H9 (cell line): ENCODE results near the gene NXF2. TPM values are rescaled to one million over a fixed set of nuclear protein-coding genes. Genes with fewer than 3 reads are reported as not detected.
"Not testable (repeated sequence)": the region's sequence is repeated elsewhere in the genome, so short reads cannot be mapped to it uniquely, and the experiment has no call there.

Experiments used
- DNase-seq: peaks from one replicate; pipeline ENCODE4 v3.0.0-alpha.2; 2017
- H2AFZ ChIP-seq: one replicate; pipeline ENCODE4 v1.6.1; 2013; ENCODE audit warnings: mild to moderate bottlenecking, low read length, control low read depth, moderate library complexity
- H2AK5ac ChIP-seq: 2 replicates; pipeline ENCODE4 v1.6.1; 2013; ENCODE audit warnings: low read length, control low read depth, mixed read lengths; ENCODE audit not compliant: insufficient read length
- H2BK120ac ChIP-seq: one replicate; pipeline ENCODE4 v1.6.1; 2013; ENCODE audit warnings: low read depth, mild to moderate bottlenecking, low read length, control low read depth, inconsistent platforms; ENCODE audit not compliant: poor library complexity, severe bottlenecking
- H2BK12ac ChIP-seq: 2 replicates; pipeline ENCODE4 v1.6.1; 2013; ENCODE audit warnings: low read length, control low read depth, mixed read lengths, low read depth; ENCODE audit not compliant: insufficient read length
- H2BK15ac ChIP-seq: 2 replicates; pipeline ENCODE4 v1.6.1; 2013; ENCODE audit warnings: low read depth, low read length, control low read depth
- H2BK20ac ChIP-seq: one replicate; pipeline ENCODE4 v1.6.1; 2013; ENCODE audit warnings: low read depth, mild to moderate bottlenecking, low read length, control low read depth, inconsistent platforms; ENCODE audit not compliant: poor library complexity, severe bottlenecking
- H2BK5ac ChIP-seq: 2 replicates; pipeline ENCODE4 v1.6.1; 2013; ENCODE audit warnings: low read length, control low read depth, mixed read lengths; ENCODE audit not compliant: insufficient read length
- H3K14ac ChIP-seq: 2 replicates; pipeline ENCODE4 v1.6.1; 2013; ENCODE audit warnings: low read length, control low read depth; ENCODE audit not compliant: insufficient read depth
- H3K18ac ChIP-seq: 2 replicates; pipeline ENCODE4 v1.6.1; 2013; ENCODE audit warnings: low read depth, mild to moderate bottlenecking, mixed read lengths, low read length, control low read depth; ENCODE audit not compliant: insufficient read length
- H3K23ac ChIP-seq: 2 replicates; pipeline ENCODE4 v1.6.1; 2013; ENCODE audit warnings: low read length, control low read depth, mixed read lengths, low read depth; ENCODE audit not compliant: insufficient read length
- H3K23me2 ChIP-seq: 2 replicates; pipeline ENCODE4 v1.6.1; 2013; ENCODE audit warnings: low read depth, mild to moderate bottlenecking, mixed read lengths, low read length, control low read depth; ENCODE audit not compliant: insufficient read length, poor library complexity, severe bottlenecking
- H3K27ac ChIP-seq: 2 replicates; pipeline ENCODE4 v1.5.1; 2013; ENCODE audit warnings: low read length, control low read depth, mixed read lengths, low read depth; ENCODE audit not compliant: insufficient read length
- H3K27me3 ChIP-seq: 2 replicates; pipeline ENCODE4 v1.6.1; 2013; ENCODE audit warnings: low read length, control low read depth, inconsistent platforms; ENCODE audit not compliant: insufficient read depth
- H3K4ac ChIP-seq: 2 replicates; pipeline ENCODE4 v1.6.1; 2013; ENCODE audit warnings: low read depth, mild to moderate bottlenecking, control low read depth, inconsistent platforms, low read length, moderate library complexity
- H3K4me1 ChIP-seq: 2 replicates; pipeline ENCODE4 v1.6.1; 2013; ENCODE audit warnings: low read length, control low read depth, inconsistent platforms; ENCODE audit not compliant: insufficient read depth
- H3K4me2 ChIP-seq: 2 replicates; pipeline ENCODE4 v1.6.1; 2013; ENCODE audit warnings: low read length, control low read depth, mixed read lengths; ENCODE audit not compliant: insufficient read length, insufficient read depth
- H3K56ac ChIP-seq: 2 replicates; pipeline ENCODE4 v1.6.1; 2013; ENCODE audit warnings: low read depth, mild to moderate bottlenecking, mixed read lengths, low read length, control low read depth; ENCODE audit not compliant: insufficient read length
- H3K79me1 ChIP-seq: 2 replicates; pipeline ENCODE4 v1.6.1; 2013; ENCODE audit warnings: low read depth, mild to moderate bottlenecking, moderate library complexity, low read length, control low read depth, inconsistent platforms; ENCODE audit not compliant: insufficient read depth, poor library complexity, severe bottlenecking
- H3K79me2 ChIP-seq: 2 replicates; pipeline ENCODE4 v1.6.1; 2013; ENCODE audit warnings: low read length, control low read depth, inconsistent platforms; ENCODE audit not compliant: insufficient read depth
- H3K9ac ChIP-seq: 2 replicates; pipeline ENCODE4 v1.6.1; 2013; ENCODE audit warnings: low read length, control low read depth, mixed read lengths; ENCODE audit not compliant: insufficient read length; ENCODE audit errors: extremely low read depth
- H3K9me3 ChIP-seq: one replicate; pipeline ENCODE4 v1.6.1; 2013; ENCODE audit warnings: low read depth, low read length, inconsistent platforms; ENCODE audit not compliant: control insufficient read depth
- H3T11ph ChIP-seq: one replicate; pipeline ENCODE4 v1.6.1; 2013; ENCODE audit warnings: mild to moderate bottlenecking, low read length, control low read depth, inconsistent platforms
- H4K20me1 ChIP-seq: one replicate; pipeline ENCODE4 v1.6.1; 2013; ENCODE audit not compliant: control insufficient read depth, insufficient read length, insufficient read depth
- H4K5ac ChIP-seq: 2 replicates; pipeline ENCODE4 v1.6.1; 2013; ENCODE audit warnings: low read depth, mild to moderate bottlenecking, mixed read lengths, low read length, control low read depth; ENCODE audit not compliant: insufficient read length
- H4K8ac ChIP-seq: replicated peaks from 2 replicates; pipeline ENCODE4 v1.6.1; 2013; ENCODE audit warnings: low read length, control low read depth, mixed read lengths, low read depth; ENCODE audit not compliant: insufficient read length
- H4K91ac ChIP-seq: 2 replicates; pipeline ENCODE4 v1.6.1; 2013; ENCODE audit warnings: low read depth, mild to moderate bottlenecking, moderate library complexity, mixed read lengths, low read length, control low read depth; ENCODE audit not compliant: insufficient read length
- H3K27ac Mint-ChIP-seq, 3 experiments: 2 replicates in 2 of 3; 3 replicates in 1 of 3; pipeline ENCODE4 v1.8.0; 2020 to 2021; ENCODE audit warnings: mixed read lengths in 3 of 3, mild to moderate bottlenecking in 1 of 3, moderate library complexity in 1 of 3
- H3K27me3 Mint-ChIP-seq: 2 replicates; pipeline ENCODE4 v1.8.0; 2021; ENCODE audit warnings: low read depth, mild to moderate bottlenecking, moderate library complexity, mixed read lengths
- H3K36me3 Mint-ChIP-seq, 3 experiments: 2 replicates in 2 of 3; 3 replicates in 1 of 3; pipeline ENCODE4 v1.8.0; 2020 to 2021; ENCODE audit warnings: low read depth in 3 of 3, mixed read lengths in 3 of 3; ENCODE audit not compliant: insufficient read depth in 1 of 3
- H3K4me1 Mint-ChIP-seq, 2 experiments: 2 replicates each; pipeline ENCODE4 v1.8.0; 2020; ENCODE audit warnings: mixed read lengths in 2 of 2
- H3K4me3 Mint-ChIP-seq, 2 experiments: 2 replicates in 1 of 2; 3 replicates in 1 of 2; pipeline ENCODE4 v1.8.0; 2020 to 2021; ENCODE audit warnings: mild to moderate bottlenecking in 2 of 2, mixed read lengths in 2 of 2, moderate library complexity in 1 of 2
- H3K9me3 Mint-ChIP-seq, 2 experiments: 2 replicates in 1 of 2; 3 replicates in 1 of 2; pipeline ENCODE4 v1.8.0; 2020; ENCODE audit warnings: mild to moderate bottlenecking in 2 of 2, mixed read lengths in 2 of 2, moderate library complexity in 1 of 2
- WGBS: extraction: QIAGEN DNeasy Blood & Tissue Kit; methylation state at CpG from one replicate; pipeline ENCODE4 v1.1.7; 2013; ENCODE audit warnings: missing lambda C conversion rate, low lambda C conversion rate, mixed read lengths; ENCODE audit not compliant: insufficient read length; ENCODE audit errors: extremely low coverage; 5-methylcytosine and 5-hydroxymethylcytosine counted together
- total RNA-seq: library from RNA; stranded (reverse); gene quantifications from 2 replicates; pipeline ENCODE4 v1.2.1, GENCODE V29; 2021

NXF2 gene
- total RNA-seq, 1 experiment from 2014 or later = not detected

- not testable (repeated sequence) for H3K23ac ChIP-seq, H3K79me2 ChIP-seq, H2BK15ac ChIP-seq, H3K14ac ChIP-seq, H3K36me3 Mint-ChIP-seq, H3K4me1 Mint-ChIP-seq, H3K27me3 ChIP-seq, H4K20me1 ChIP-seq, H3K27ac Mint-ChIP-seq, H3K27ac ChIP-seq, H2AK5ac ChIP-seq, H3K27me3 Mint-ChIP-seq, H3K56ac ChIP-seq, H4K5ac ChIP-seq, H4K91ac ChIP-seq, H3K4ac ChIP-seq, H3K9me3 Mint-ChIP-seq, H3K18ac ChIP-seq, H2BK5ac ChIP-seq, DNase-seq, H3K9me3 ChIP-seq, H3T11ph ChIP-seq, H3K4me3 Mint-ChIP-seq, H3K4me2 ChIP-seq, H3K79me1 ChIP-seq, H2BK120ac ChIP-seq, H2AFZ ChIP-seq, H2BK12ac ChIP-seq, H3K23me2 ChIP-seq, H2BK20ac ChIP-seq, H3K9ac ChIP-seq, H3K4me1 ChIP-seq, H4K8ac ChIP-seq
- no CpG with 5 or more reads among the region's 4 CpGs for WGBS
Measured at GRCh38 chrX:102272231-102272630, 25.3 kb downstream of the NXF2 start.
